Left renal cortex interstitium (tissue), 4 donors: ENCODE measurements around the gene GRIA1. TPM values are rescaled to one million over a fixed set of nuclear protein-coding genes. Genes with fewer than 3 reads are reported as not detected.

ENCODE experiments used
- DNase-seq, 4 donors: peaks; one replicate each; pipeline ENCODE4 v3.0.0-alpha.2; 2013; ENCODE audit warnings: low read depth in 4 of 4, low spot score in 2 of 4, missing footprints in 1 of 4
- polyA plus RNA-seq, 4 donors: library from polyadenylated mRNA; unstranded; fragments of 120-200 nt; gene quantifications; one replicate each; pipeline ENCODE4 v1.2.1, GENCODE V29; 2013; ENCODE audit not compliant: insufficient read length in 4 of 4

GRIA1 gene
- 1 to 10 TPM in 3 of 4 donors, under 1 TPM in 1; 0.97 to 5.8 (median 3.5) TPM for polyA plus RNA-seq

DNA sequence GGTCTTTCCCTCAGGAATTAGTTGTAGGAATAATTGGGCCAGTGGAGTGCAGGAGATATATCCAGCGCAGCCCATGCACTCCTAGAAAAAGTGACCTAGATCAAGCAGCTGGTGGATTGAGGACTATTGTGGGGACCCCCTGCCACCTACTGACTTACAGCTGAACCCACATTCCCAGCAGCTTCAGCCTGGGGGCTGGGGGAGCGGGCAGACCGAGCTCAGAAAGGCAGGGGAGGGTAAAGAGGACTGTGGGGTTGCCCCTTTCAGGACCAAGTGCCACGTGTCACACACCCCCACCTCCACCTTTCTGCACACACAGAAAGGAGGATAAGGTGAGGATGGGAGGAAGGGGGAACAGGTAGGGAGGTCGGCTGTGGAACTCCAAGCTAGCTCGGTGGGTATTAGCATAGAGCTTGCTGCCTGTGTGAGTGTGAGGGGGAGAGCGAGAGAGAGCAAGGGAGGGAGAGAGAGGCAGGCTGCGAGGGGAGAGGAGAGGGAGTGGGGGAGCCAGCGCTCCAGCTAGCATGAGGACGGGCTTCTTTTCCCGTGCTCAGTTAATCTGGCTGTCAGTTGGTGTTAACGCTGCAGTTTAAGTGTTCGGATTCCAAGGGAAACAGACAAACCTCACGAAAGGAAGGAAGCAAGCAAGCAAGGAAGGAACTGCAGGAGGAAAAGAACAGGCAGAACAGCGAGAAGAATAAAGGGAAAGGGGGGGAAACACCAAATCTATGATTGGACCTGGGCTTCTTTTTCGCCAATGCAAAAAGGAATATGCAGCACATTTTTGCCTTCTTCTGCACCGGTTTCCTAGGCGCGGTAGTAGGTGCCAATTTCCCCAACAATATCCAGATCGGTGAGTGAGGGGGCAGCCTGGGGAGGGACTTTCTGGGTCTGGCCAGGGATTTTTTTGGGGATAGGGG, at the start of gene GRIA1:
Gene GRIA1 (plus strand): TSS at position 553 of the 920 bp plus-strand sequence.
- DNase-seq: peak in 2 of 4 donors; percentile 13 to 23

DNA sequence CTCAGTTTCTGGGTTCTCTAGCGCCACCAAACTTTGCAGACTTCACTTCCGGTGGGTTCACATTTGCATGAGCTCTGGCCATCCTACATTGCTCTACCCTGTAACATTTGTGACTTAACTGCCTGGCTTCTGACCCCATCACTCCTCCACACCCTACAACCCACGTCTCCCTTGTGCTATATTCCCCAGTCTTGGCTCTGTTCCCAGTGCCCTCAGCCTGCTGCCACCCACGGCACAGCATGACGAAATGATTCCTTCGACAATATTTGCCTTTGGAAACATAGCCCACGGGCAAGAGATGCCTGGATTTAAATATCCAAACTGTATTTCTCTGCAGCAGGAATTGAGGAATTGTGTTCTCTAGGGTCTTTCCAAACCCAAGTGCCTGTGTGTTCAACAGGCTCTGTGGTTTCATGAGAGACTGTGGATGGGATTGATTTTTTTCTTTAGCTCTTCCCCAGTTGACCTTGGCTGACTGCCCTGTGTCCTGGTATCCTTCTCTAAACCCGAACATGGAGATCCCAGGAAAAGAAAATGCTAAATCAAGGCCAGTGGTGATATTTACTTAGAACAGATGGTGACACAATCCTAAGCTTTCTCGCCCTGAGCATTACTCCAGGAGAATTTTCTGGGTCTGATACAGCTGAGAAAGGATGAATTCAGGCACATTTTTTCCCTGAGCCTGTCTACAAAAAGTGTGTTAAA, 44.4 kb upstream of the GRIA1 start:
- no peak for DNase-seq

- no peak for DNase-seq
These were observed 42.9 kb upstream of the GRIA1 start for GRCh38 chr5:153447534-153447933.

DNA sequence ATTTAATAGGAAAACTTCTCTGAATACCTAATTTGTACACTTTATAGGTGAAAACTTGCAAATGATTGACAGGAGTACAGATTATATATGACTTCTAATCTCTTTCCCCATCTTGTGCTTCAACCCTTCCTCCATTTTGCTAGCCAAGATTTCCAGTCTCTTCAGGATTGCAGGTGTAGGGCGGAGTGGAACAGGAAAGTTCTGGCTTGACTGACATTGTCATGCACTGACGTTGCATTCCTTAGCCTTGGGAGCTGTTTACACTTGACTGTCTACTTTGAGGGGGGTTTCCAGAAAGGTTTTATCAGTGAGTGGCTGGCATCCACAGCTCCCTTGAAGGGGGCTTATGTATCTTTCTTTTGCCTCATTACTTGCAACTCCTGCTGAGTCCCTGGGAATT, 34.1 kb upstream of the GRIA1 start:
- DNase-seq: no peak

DNA sequence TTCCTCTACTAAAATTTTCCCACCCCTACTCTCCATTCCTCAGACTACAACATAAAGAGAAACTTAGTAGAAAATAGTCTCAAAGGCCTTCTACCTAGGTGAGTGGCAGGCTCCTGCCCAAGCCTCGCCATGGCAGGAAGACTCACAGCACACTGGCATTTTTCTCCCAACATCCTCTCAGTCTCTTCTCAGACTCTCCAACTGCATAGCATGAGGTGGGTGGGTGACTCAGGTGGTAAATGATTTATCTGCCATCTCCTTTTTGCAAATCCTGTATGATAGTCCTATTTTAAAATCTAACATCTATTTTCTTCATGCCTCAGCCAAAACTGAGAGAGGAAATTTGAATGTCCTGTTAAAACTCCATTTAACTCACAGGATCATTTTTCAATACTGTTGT, 33.5 kb upstream of the GRIA1 start:
- DNase-seq: no peak

- no peak for DNase-seq
These were observed 32.2 kb upstream of the GRIA1 start for GRCh38 chr5:153458268-153458667.

GRCh38 chr5:153459051-153459743, 31.3 kb upstream of the GRIA1 start:
- no peak for DNase-seq

DNA sequence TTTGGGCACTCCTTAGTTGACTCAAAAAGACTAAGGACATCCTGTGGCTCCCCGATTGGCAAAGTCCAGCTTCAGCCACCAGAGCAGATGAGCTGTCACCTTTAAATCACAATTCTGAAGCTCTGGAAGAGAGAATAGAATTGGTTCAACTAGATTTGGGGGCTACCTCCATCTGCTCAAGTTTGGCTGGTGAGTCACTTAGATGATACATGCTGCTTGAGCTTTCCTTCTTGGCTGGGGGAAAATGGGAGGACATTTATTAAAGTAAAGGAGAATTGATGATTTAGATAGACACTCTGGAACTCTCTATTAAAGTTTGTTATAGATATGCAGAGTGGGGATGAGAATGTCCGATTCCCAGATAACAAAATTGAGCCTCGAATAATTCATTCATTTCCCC, 30.0 kb upstream of the GRIA1 start:
- DNase-seq: no peak

- no peak for DNase-seq
These were observed 29.1 kb upstream of the GRIA1 start for GRCh38 chr5:153461341-153461740.

GRCh38 chr5:153463806-153464205, 26.7 kb upstream of the GRIA1 start:
- DNase-seq: no peak

GRCh38 chr5:153467546-153467945, 22.9 kb upstream of the GRIA1 start:
- no peak for DNase-seq

DNA sequence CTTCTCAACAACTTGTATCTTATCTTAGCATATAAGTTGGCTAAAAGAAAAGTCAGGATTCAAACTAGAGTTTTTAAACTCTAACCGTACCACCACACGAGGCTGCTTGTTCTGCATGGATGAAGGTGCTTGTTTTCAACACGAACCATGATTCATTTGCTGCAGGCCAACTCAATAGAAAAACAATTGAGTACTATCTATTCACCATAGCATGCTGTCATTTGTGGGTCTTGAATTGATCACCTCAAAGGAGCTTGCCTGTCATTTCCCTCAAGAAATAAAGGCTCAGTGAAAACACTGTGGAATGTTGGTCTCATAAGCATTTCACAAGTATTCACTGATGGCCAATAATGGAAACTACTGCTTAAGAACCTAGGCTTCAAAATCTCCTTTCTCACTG, 21.0 kb upstream of the GRIA1 start:
- no peak for DNase-seq

GRCh38 chr5:153470736-153471135, 19.7 kb upstream of the GRIA1 start:
- no peak for DNase-seq

DNA sequence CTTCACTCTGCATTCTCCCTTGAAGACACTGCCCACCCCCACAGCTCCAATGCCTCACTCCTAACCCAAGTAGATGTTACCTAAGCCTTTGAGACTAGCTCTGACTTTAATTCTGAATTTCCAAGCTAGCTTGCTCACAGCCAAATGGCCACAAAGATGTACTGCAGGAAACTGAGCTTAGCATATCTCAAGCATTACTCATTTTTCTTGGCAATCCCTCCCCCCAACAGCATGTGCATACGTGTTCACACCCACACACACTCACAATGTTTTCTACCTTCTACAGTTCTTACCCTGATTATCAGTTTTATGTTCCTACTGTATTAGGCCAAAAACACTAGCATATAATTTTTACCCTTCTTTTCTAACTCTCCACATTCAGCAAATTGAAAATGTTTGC, 13.7 kb upstream of the GRIA1 start:
- DNase-seq: no peak

DNA sequence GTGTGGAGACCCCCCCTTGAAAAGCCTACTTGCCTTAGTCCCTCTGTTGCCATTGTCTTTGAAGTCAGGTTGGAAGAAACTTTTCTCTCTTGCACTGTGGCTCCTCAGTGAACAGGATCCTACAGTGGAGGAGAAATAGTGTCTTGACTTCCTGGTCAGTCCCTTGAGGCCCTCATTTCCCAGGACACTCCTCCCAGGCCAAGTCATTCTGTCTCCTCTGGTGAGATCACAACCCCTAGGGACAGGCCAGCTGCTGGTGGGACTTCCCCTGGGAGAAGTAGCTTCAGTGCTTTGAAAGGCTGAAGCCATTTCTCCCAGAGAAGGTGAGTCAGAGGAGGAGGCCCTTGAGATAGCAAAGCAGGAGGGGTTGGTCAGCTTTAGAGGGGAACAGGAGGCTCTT, 10.1 kb upstream of the GRIA1 start:
- no peak for DNase-seq

- no peak for DNase-seq
These were observed 7.0 kb upstream of the GRIA1 start for GRCh38 chr5:153483482-153483881.

DNA sequence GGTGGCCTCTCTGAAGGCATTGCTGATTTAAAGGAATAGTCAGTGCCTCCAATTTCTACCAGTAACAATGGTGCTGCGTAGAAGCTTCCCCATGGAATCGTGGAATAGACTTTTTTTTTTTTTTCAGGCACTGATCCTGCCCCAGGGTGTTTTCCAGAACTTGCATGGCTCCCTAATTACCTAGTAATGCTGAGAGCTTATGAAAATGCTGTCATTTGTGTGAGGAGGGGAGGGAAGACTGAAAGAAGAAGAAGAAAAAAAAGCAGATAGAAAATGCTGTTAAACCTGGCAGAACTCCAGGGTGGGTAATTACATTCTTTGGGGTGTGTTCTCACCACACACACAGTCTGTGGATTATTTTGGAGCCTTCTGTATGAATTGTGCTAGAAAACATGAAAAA, 4.8 kb upstream of the GRIA1 start:
- DNase-seq: no peak

DNA sequence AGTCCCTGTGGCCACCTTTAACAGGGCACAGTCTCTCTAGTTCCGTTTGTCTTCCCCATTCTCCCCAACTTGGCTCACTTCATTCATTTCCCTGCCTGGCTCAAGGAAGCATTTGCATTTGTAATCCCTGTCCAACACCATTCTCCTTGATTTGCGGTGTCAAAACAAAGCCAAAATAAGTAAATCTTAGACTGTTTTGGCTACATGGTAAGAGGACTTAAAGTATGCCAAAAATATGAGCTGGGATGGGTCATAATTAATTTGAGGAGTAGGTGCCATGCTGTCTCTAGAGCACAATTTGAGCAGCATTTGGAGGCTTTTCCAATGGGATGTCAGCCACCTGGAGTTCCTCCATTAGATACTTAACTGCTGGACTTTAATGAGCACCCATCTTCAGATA, 3.7 kb upstream of the GRIA1 start:
- DNase-seq: no peak

GRCh38 chr5:153489611-153490010, 859 bp upstream of the GRIA1 start:
- DNase-seq: no peak

GRCh38 chr5:153491038-153491744, 721 bp downstream of the GRIA1 start:
- no peak for DNase-seq

DNA sequence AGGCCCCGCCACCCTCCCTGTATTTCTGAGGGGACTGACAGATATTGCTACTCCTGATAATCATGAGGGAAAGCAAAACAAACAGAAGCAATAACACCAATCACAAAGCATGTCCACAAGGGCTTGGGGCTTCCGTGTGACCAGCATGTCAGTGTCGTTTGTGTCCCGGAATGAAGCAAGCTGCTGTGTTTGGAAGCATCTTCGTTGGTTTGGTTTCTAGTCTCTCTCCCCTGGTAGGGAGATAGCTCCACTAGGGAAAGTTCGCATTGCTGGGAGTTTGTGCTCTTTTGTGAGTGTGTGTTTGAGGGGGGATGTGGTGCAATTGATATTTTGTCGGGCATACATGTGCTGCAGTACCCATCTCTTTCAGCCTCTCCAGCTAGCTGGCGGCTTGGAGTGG, 1.4 kb downstream of the GRIA1 start:
- DNase-seq: no peak
